ENCODE data around the gene NPHS2. TPM values are rescaled to one million over a fixed set of nuclear protein-coding genes. Genes with fewer than 3 reads are reported as not detected.

NPHS2 gene
- total RNA-seq, 2 experiments from 2014 or later = not detected

GRCh38 chr1:179583771-179584320 lies 8.1 kb upstream of the NPHS2 start:
- no peak overlapping the region for H3K4me3 Mint-ChIP-seq
- Histone ChIP-seq H3K4me3 (ENCODE audit: low read length) (no peak overlapping the region), H3K27me3 (ENCODE audit: control insufficient read depth in 1 of 2, insufficient read depth in 2 of 2, low read length in 2 of 2) (peaks cover 36 to 42% of the 10 kb centered on the region in 2 experiments), H3K27ac (ENCODE audit: low read depth in 1 of 2, low read length in 2 of 2) (no peak overlapping the region), H3K36me3 (ENCODE audit: insufficient read depth, low read length) (no peaks in the 10 kb centered on the region), H3K9me3 (ENCODE audit: control insufficient read depth in 1 of 2, insufficient read depth in 1 of 2, low read length in 2 of 2) (peaks cover 0 to 9% of the 10 kb centered on the region in 2 experiments), H3K4me1 (ENCODE audit: insufficient read depth, low read length) (no peaks in the 10 kb centered on the region)
- intact Hi-C loops (cut with DNase I, micrococcal nuclease) = no loop called here
- CTCF ChIA-PET = no interaction called here
- no peak for DNase-seq
- H3K27me3 Mint-ChIP-seq = peaks cover 77% of the 10 kb centered on the region
- POLR2A ChIA-PET = no interaction called here
- no peaks in the 10 kb centered on the region for H3K36me3 Mint-ChIP-seq (ENCODE audit: low read depth)
- no peak for TF ChIP-seq CTCF (IDR thresholded peaks at IDR 0.05)
- no peaks in the 10 kb centered on the region for H3K9me3 Mint-ChIP-seq
- no peak overlapping the region for H3K27ac Mint-ChIP-seq
- no peaks in the 10 kb centered on the region for H3K4me1 Mint-ChIP-seq (ENCODE audit: low read depth)
- no peak for ATAC-seq (ENCODE audit: poor library complexity)

- intact Hi-C loops (cut with DNase I, micrococcal nuclease) = no loop called here
- peaks cover 25 to 46% of the 10 kb centered on the region in 2 experiments for H3K27me3 ChIP-seq (ENCODE audit: control insufficient read depth in 1 of 2, insufficient read depth in 2 of 2, low read length in 2 of 2)
Measured at GRCh38 chr1:179576509-179576908, 761 bp upstream of the NPHS2 start.

GRCh38 chr1:179558078-179558477 lies 17.7 kb downstream of the NPHS2 start:
- Mint-ChIP-seq H3K27me3 (peaks cover 10% of the 10 kb centered on the region), H3K9me3 (no peaks in the 10 kb centered on the region), H3K4me1 (ENCODE audit: low read depth) (no peaks in the 10 kb centered on the region), H3K27ac (no peak overlapping the region), H3K4me3 (no peak overlapping the region), H3K36me3 (ENCODE audit: low read depth) (no peaks in the 10 kb centered on the region)
- no peak for TF ChIP-seq CTCF (IDR thresholded peaks at IDR 0.05)
- no peak for ATAC-seq (ENCODE audit: poor library complexity)
- POLR2A ChIA-PET = no interaction called here
- intact Hi-C loops (cut with DNase I, micrococcal nuclease) = no loop called here
- Histone ChIP-seq H3K27ac (ENCODE audit: low read depth in 1 of 2, low read length in 2 of 2) (no peak overlapping the region), H3K36me3 (ENCODE audit: insufficient read depth, low read length) (no peaks in the 10 kb centered on the region), H3K9me3 (ENCODE audit: control insufficient read depth in 1 of 2, insufficient read depth in 1 of 2, low read length in 2 of 2) (peaks cover 0 to 3% of the 10 kb centered on the region in 2 experiments), H3K4me1 (ENCODE audit: insufficient read depth, low read length) (no peaks in the 10 kb centered on the region), H3K4me3 (ENCODE audit: low read length) (no peak overlapping the region), H3K27me3 (ENCODE audit: control insufficient read depth in 1 of 2, insufficient read depth in 2 of 2, low read length in 2 of 2) (no peaks in the 10 kb centered on the region)
- CTCF ChIA-PET = no interaction called here
- no peak for DNase-seq

More at GRCh38 chr1:179576509-179576908, 761 bp upstream of the NPHS2 start:
- POLR2A ChIA-PET = no interaction called here
- CTCF ChIA-PET = no interaction called here
- no peaks in the 10 kb centered on the region for H3K36me3 Mint-ChIP-seq (ENCODE audit: low read depth)
- no peaks in the 10 kb centered on the region for H3K4me1 Mint-ChIP-seq (ENCODE audit: low read depth)
- no peak for TF ChIP-seq CTCF (IDR thresholded peaks at IDR 0.05)
- ATAC-seq (ENCODE audit: poor library complexity) = no peak
- H3K9me3 Mint-ChIP-seq = no peaks in the 10 kb centered on the region
- no peak for DNase-seq
- H3K4me1 ChIP-seq (ENCODE audit: insufficient read depth, low read length) = no peaks in the 10 kb centered on the region
- H3K27ac ChIP-seq (ENCODE audit: low read depth in 1 of 2, low read length in 2 of 2) = no peak overlapping the region
- peaks cover 0 to 5% of the 10 kb centered on the region in 2 experiments for H3K9me3 ChIP-seq (ENCODE audit: control insufficient read depth in 1 of 2, insufficient read depth in 1 of 2, low read length in 2 of 2)
- no peaks in the 10 kb centered on the region for H3K36me3 ChIP-seq (ENCODE audit: insufficient read depth, low read length)
- H3K4me3 ChIP-seq (ENCODE audit: low read length) = no peak overlapping the region
- no peak overlapping the region for H3K27ac Mint-ChIP-seq
- H3K27me3 Mint-ChIP-seq = peaks cover 64% of the 10 kb centered on the region
- H3K4me3 Mint-ChIP-seq = no peak overlapping the region
